T-helper 9 cell (primary cell): ENCODE measurements around the gene ARMC12.

ENCODE experiments used
- DNase-seq: peaks from one replicate; pipeline ENCODE4 v3.0.0-alpha.2; 2020

ARMC12 gene

GRCh38 chr6:35777356-35778102 lies 40.7 kb downstream of the ARMC12 start:
- DNase-seq, result no peak

GRCh38 chr6:35778437-35778836 lies 41.6 kb downstream of the ARMC12 start:
- no peak for DNase-seq

GRCh38 chr6:35780719-35781118 lies 43.9 kb downstream of the ARMC12 start, which contains the start of gene CLPSL1:
CLPSL1 (plus strand) TSS chr6:35781019; CDS start chr6:35781111, 92 bp downstream.
- no peak for DNase-seq

GRCh38 chr6:35781290-35781689 lies 44.5 kb downstream of the ARMC12 start:
- no peak for DNase-seq

GRCh38 chr6:35782424-35782823 lies 45.6 kb downstream of the ARMC12 start:
- DNase-seq, result no peak

- DNase-seq, result no peak
Observed at GRCh38 chr6:35784200-35784599, 47.4 kb downstream of the ARMC12 start.

- DNase-seq, result no peak
Observed at GRCh38 chr6:35786272-35786671, 49.4 kb downstream of the ARMC12 start.

GRCh38 chr6:35786810-35787209 lies 50.0 kb downstream of the ARMC12 start:
- no peak for DNase-seq

- no peak for DNase-seq
Observed at GRCh38 chr6:35787266-35788218, 50.7 kb downstream of the ARMC12 start.

GRCh38 chr6:35788423-35788982 lies 51.7 kb downstream of the ARMC12 start:
- DNase-seq, result no peak

- DNase-seq, result no peak
Observed at GRCh38 chr6:35790683-35791082, 53.9 kb downstream of the ARMC12 start.

GRCh38 chr6:35794536-35795452 lies 58.0 kb downstream of the ARMC12 start:
- DNase-seq, result no peak

GRCh38 chr6:35795453-35796071 lies 58.7 kb downstream of the ARMC12 start:
- DNase-seq, result no peak

GRCh38 chr6:35796236-35796635 lies 59.4 kb downstream of the ARMC12 start:
- no peak for DNase-seq

- DNase-seq, result no peak
Observed at GRCh38 chr6:35797837-35798526, 61.1 kb downstream of the ARMC12 start.
